ENCODE results near the gene RAD9A. TPM values are rescaled to one million over a fixed set of nuclear protein-coding genes. Genes with fewer than 3 reads are reported as not detected.

Gene RAD9A
- polyA plus RNA-seq, 1 of the 3 experiments (the other 2 are of a cell fraction), result 22.3 TPM

- Histone ChIP-seq H3F3A (replicated peaks; ENCODE audit: insufficient read depth) (peaks cover 40% of the 10 kb centered on the region), H3K27ac (ENCODE audit: low read depth in 2 of 2, low read length in 1 of 2) (peak overlapping the region; percentile 36 to 99; a peak in 3 of 4 replicates), H3K9ac (peak overlapping the region; percentile 69), H3K4me3 (ENCODE audit: low read depth in 2 of 2, low read length in 1 of 2) (no peak overlapping the region), H3K79me2 (ENCODE audit: insufficient read depth) (peaks cover 23% of the 10 kb centered on the region), H3K36me3 (replicated peaks in 1 of 2; ENCODE audit: control insufficient read depth in 1 of 2, insufficient read depth in 2 of 2, low read length in 1 of 2) (no peaks in the 10 kb centered on the region), H3K9me3 (no peaks in the 10 kb centered on the region), H3K27me3 (ENCODE audit: insufficient read depth) (no peaks in the 10 kb centered on the region), H3K9me2 (no peaks in the 10 kb centered on the region), H4K20me1 (ENCODE audit: insufficient read depth) (peaks cover 3% of the 10 kb centered on the region; the same call in 1 of the 2 replicates), H3K4me2 (peak overlapping the region; percentile 85), H2AFZ (ENCODE audit: low read depth) (no peak overlapping the region), H3K4me1 (ENCODE audit: control insufficient read depth in 1 of 2, insufficient read depth in 2 of 2, low read depth in 1 of 2, low read length in 1 of 2) (peaks cover 30 to 51% of the 10 kb centered on the region in 2 experiments; a peak in 3 of 4 replicates)
- WGBS (ENCODE audit: low lambda C conversion rate), result 69% methylated on average over 3 of the region's 11 CpGs
- DNase-seq, result peak; percentile 7
- TF ChIP-seq SIN3A (IDR thresholded peaks at IDR 0.05; ENCODE audit: borderline replicate concordance, low read depth, low read length) (no peak), TCF12 (IDR thresholded peaks at IDR 0.05) (no peak), TEAD4 (IDR thresholded peaks at IDR 0.05; ENCODE audit: borderline replicate concordance, insufficient read depth) (no peak), USF1 (IDR thresholded peaks at IDR 0.05; ENCODE audit: borderline replicate concordance, low read depth) (no peak), RAD21 (IDR thresholded peaks at IDR 0.05; ENCODE audit: low read length) (no peak), ELF1 (IDR thresholded peaks at IDR 0.05) (no peak), EP300 (IDR thresholded peaks at IDR 0.05; ENCODE audit: borderline replicate concordance in 1 of 2, low read depth in 1 of 2, low read length in 1 of 2) (no peak), CHD2 (IDR thresholded peaks at IDR 0.05; ENCODE audit: low read length, partially characterized antibody) (no peak), TAF1 (IDR thresholded peaks at IDR 0.05; ENCODE audit: borderline replicate concordance, low read depth, low read length) (no peak), MAX (IDR thresholded peaks at IDR 0.05; ENCODE audit: low read depth) (no peak), REST (IDR thresholded peaks at IDR 0.05; ENCODE audit: low read depth, low read length) (no peak), GATA2 (CRISPR knock-in tag; IDR thresholded peaks at IDR 0.05) (no peak), ZBTB33 (IDR thresholded peaks at IDR 0.05; ENCODE audit: borderline replicate concordance, low read depth) (no peak)
- ChIA-PET POLR2A (interaction anchor here (3.2 kb wide), 1 partner anchor 28 kb away, joined by 9 read pairs; no protein-coding TSS in a partner anchor), CTCF (interaction anchor here (2.6 to 20.0 kb wide), 4 partner anchors 9 to 34 kb away, joined by 8 to 955 read pairs (median 58); partner anchors contain the start of gene CLCF1)
Observed at GRCh38 chr11:67355023-67355793, 36.6 kb upstream of the RAD9A start.
